H1 (cell line): ENCODE results near the gene CLDN7. TPM values are rescaled to one million over a fixed set of nuclear protein-coding genes. Genes with fewer than 3 reads are reported as not detected.

Experiments
- polyA plus RNA-seq, 7 experiments: library from polyadenylated mRNA; depleted of rRNA in 3 of 7; stranded (reverse) in 5 of 7; unstranded in 2 of 7; fragments of >200 nt in 5 of 7; fragments of 200-250 nt in 2 of 7; gene quantifications; 1 replicate in 5 of 7; 2 replicates in 1 of 7; 4 replicates in 1 of 7; pipeline versions ENCODE4 v1.2.1 to v1.2.3, GENCODE V29; 2011 to 2013; ENCODE audit warnings: missing spikeins in 2 of 7, mixed read lengths in 2 of 7
- total RNA-seq: library from RNA; stranded (reverse); fragmentation: NEBNext Ultra II Directional; extraction: Animal tissue kit (Norgen Biotek cat#: 25700); gene quantifications from 2 replicates; pipeline ENCODE4 v1.2.1, GENCODE V29; 2021
- TF ChIP-seq, protein P1 (sequence below), 3 experiments: IDR thresholded peaks; 1 replicate in 2 of 3; 2 replicates in 1 of 3; pipeline versions ENCODE4 v1.5.1 to v1.6.1; 2011; ENCODE audit warnings: low read length in 3 of 3, mild to moderate bottlenecking in 3 of 3, inconsistent platforms in 2 of 3, low read depth in 1 of 3, moderate library complexity in 1 of 3; ENCODE audit not compliant: insufficient read depth in 1 of 3; ENCODE audit errors: control extremely low read depth in 1 of 3

Gene CLDN7
- total and polyA plus RNA-seq, 2 of the 8 experiments (the other 6 are each of a cell fraction or from before 2014, with no cell fraction given): 118 to 119 TPM

DNA sequence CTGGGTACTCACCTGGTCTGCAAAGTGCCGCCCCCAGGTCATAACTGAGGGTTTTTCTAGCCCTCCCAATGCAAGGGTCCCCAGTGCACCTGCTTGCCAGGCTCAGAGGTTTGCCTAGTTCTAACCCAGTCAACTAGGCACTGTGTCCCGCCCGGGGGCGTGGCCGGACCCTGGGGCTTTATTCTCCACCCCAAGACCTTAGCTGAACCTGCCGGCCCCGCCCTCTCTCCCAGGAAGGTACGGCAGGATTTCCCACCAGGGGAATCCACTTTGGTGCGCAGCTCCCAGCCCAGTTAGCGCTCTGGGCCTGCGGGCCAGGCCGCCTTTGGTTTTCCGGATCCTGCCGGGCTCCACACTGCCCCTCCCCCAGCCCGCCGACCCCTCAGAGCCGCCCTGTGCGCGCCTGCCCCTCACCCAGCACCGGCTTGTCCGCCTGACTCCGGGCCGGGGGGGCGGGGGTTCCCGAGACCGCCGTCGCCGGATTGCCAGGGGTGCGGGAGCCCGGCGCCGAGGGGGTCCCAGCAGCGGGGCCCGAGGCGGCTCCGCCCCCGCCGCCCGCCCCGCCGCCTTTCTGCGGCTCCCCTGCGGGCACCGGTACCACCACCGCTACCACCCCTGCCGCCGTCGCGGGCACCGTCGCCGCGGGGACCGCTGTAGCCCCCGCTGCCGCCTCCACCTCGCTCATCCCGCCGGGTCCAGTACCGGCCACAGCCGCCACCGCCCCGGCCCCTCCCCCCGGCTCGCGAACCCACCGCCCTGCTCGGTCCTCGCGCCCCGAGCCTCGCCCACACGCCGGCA, 31.7 kb upstream of the CLDN7 start (continued):
- TF ChIP-seq, protein P1, sequence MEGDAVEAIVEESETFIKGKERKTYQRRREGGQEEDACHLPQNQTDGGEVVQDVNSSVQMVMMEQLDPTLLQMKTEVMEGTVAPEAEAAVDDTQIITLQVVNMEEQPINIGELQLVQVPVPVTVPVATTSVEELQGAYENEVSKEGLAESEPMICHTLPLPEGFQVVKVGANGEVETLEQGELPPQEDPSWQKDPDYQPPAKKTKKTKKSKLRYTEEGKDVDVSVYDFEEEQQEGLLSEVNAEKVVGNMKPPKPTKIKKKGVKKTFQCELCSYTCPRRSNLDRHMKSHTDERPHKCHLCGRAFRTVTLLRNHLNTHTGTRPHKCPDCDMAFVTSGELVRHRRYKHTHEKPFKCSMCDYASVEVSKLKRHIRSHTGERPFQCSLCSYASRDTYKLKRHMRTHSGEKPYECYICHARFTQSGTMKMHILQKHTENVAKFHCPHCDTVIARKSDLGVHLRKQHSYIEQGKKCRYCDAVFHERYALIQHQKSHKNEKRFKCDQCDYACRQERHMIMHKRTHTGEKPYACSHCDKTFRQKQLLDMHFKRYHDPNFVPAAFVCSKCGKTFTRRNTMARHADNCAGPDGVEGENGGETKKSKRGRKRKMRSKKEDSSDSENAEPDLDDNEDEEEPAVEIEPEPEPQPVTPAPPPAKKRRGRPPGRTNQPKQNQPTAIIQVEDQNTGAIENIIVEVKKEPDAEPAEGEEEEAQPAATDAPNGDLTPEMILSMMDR (IDR thresholded peaks at IDR 0.05; ENCODE audit: control extremely low read depth in 1 of 3, insufficient read depth in 1 of 3, low read depth in 1 of 3, low read length in 3 of 3): 0 out of 4 replicates have a peak, but pooled peaks of 1 of the 3 experiments have one; percentile 1
